Caco-2 (cell line): ENCODE results near the gene KIF1C. TPM values are rescaled to one million over a fixed set of nuclear protein-coding genes. Genes with fewer than 3 reads are reported as not detected.

Source experiments
- BruUV-seq: library from RNA; stranded (reverse); fragments of 400-500 nt; replicated peaks from 2 replicates; lab custom pipeline; 2021; lab: Mats Ljungman, UMichigan
- CTCF ChIA-PET: fragments of 300-600 bp; sonication (Branson Sonifier 250); formaldehyde crosslinking; loops from one replicate; lab custom pipeline; 2022; ENCODE audit warnings: antibody characterized with exemption; lab: Charles Lee
- POLR2A ChIA-PET: fragments of 300-600 bp; sonication (Branson Sonifier 250); formaldehyde crosslinking; loops from one replicate; lab custom pipeline; 2022; ENCODE audit warnings: antibody characterized with exemption; lab: Charles Lee
- DNase-seq, 2 experiments: peaks; one replicate each; pipeline versions ENCODE4 v3.0.0 to v3.0.0-alpha.2; 2020 to 2022
- H3K27me3 ChIP-seq: replicated peaks from 2 replicates; pipeline ENCODE4 v1.6.0; 2011; ENCODE audit warnings: low read length; ENCODE audit not compliant: control insufficient read depth, insufficient read depth
- H3K36me3 ChIP-seq: 2 replicates; pipeline ENCODE4 v1.5.1; 2011; ENCODE audit warnings: low read length; ENCODE audit not compliant: control insufficient read depth, insufficient read depth
- H3K4me1 ChIP-seq: fragments of 250-450 bp; sonication (Bioruptor Pico); 2 replicates; pipeline ENCODE4 v1.5.1; 2020; ENCODE audit warnings: mild to moderate bottlenecking
- H3K4me3 ChIP-seq: 2 replicates; pipeline ENCODE4 v1.5.1; 2011; ENCODE audit warnings: low read depth, mild to moderate bottlenecking, control low read depth, low read length
- H3K9me3 ChIP-seq: fragments of 250-450 bp; sonication (Bioruptor Pico); 2 replicates; pipeline ENCODE4 v1.5.1; 2020; ENCODE audit warnings: mild to moderate bottlenecking, moderate library complexity
- H3K27ac Mint-ChIP-seq: one replicate; pipeline ENCODE4 v1.8.0; 2022; ENCODE audit warnings: mixed read lengths; ENCODE audit not compliant: unreplicated experiment
- H3K27me3 Mint-ChIP-seq: one replicate; pipeline ENCODE4 v1.8.0; 2022; ENCODE audit warnings: mixed read lengths; ENCODE audit not compliant: insufficient read depth, unreplicated experiment
- H3K36me3 Mint-ChIP-seq: one replicate; pipeline ENCODE4 v1.8.0; 2022; ENCODE audit warnings: mild to moderate bottlenecking, mixed read lengths; ENCODE audit not compliant: insufficient read depth, unreplicated experiment
- H3K4me1 Mint-ChIP-seq: one replicate; pipeline ENCODE4 v1.8.0; 2022; ENCODE audit warnings: low read depth, mixed read lengths; ENCODE audit not compliant: unreplicated experiment
- H3K4me3 Mint-ChIP-seq: one replicate; pipeline ENCODE4 v1.8.0; 2022; ENCODE audit warnings: mild to moderate bottlenecking, moderate library complexity, mixed read lengths; ENCODE audit not compliant: unreplicated experiment
- H3K9me3 Mint-ChIP-seq: one replicate; pipeline ENCODE4 v1.8.0; 2022; ENCODE audit warnings: mixed read lengths; ENCODE audit not compliant: unreplicated experiment
- intact Hi-C: fragments of 100-400 bp; cut with micrococcal nuclease; formaldehyde crosslinking; loops from one replicate; pipeline ENCODE4 v1.10.0; 2022; ENCODE audit not compliant: unreplicated experiment
- total RNA-seq: library from RNA; stranded (reverse); gene quantifications from 2 replicates; pipeline ENCODE4 v1.2.3, GENCODE V29; 2022
- TF ChIP-seq, protein P1 (sequence below), 2 experiments: fragments of 200-600 bp in 1 of 2; IDR thresholded peaks; 1 replicate in 1 of 2; 2 replicates in 1 of 2; pipeline versions ENCODE4 v1.5.1 to v1.8.0; 2011 to 2022; ENCODE audit warnings: antibody characterized with exemption in 1 of 2, control low read depth in 1 of 2, inconsistent platforms in 1 of 2, low read depth in 1 of 2, low read length in 1 of 2, mild to moderate bottlenecking in 1 of 2, moderate library complexity in 1 of 2; ENCODE audit not compliant: insufficient read depth in 1 of 2, severe bottlenecking in 1 of 2, unreplicated experiment in 1 of 2

KIF1C gene
- total RNA-seq, 1 experiment from 2014 or later = 87.5 TPM

- peak in 1 of 2 experiments; percentile 22 for DNase-seq
- TF ChIP-seq, protein P1, sequence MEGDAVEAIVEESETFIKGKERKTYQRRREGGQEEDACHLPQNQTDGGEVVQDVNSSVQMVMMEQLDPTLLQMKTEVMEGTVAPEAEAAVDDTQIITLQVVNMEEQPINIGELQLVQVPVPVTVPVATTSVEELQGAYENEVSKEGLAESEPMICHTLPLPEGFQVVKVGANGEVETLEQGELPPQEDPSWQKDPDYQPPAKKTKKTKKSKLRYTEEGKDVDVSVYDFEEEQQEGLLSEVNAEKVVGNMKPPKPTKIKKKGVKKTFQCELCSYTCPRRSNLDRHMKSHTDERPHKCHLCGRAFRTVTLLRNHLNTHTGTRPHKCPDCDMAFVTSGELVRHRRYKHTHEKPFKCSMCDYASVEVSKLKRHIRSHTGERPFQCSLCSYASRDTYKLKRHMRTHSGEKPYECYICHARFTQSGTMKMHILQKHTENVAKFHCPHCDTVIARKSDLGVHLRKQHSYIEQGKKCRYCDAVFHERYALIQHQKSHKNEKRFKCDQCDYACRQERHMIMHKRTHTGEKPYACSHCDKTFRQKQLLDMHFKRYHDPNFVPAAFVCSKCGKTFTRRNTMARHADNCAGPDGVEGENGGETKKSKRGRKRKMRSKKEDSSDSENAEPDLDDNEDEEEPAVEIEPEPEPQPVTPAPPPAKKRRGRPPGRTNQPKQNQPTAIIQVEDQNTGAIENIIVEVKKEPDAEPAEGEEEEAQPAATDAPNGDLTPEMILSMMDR (IDR thresholded peaks at IDR 0.05; ENCODE audit: insufficient read depth in 1 of 2, low read depth in 1 of 2, low read length in 1 of 2, severe bottlenecking in 1 of 2, unreplicated experiment in 1 of 2) = no peak
- Mint-ChIP-seq H3K27ac (no peak overlapping the region), H3K4me3 (no peak overlapping the region), H3K27me3 (no peaks in the 10 kb centered on the region), H3K9me3 (no peaks in the 10 kb centered on the region), H3K36me3 (peaks cover 28% of the 10 kb centered on the region), H3K4me1 (no peaks in the 10 kb centered on the region)
- TSS peak; percentile 27 for BruUV-seq
- Histone ChIP-seq H3K9me3 (no peaks in the 10 kb centered on the region), H3K4me3 (peak overlapping the region; percentile 62), H3K36me3 (no peaks in the 10 kb centered on the region), H3K27me3 (no peaks in the 10 kb centered on the region), H3K4me1 (peaks cover 4% of the 10 kb centered on the region; the same call in 1 of the 2 replicates)
- ChIA-PET CTCF (no interaction called here), POLR2A (interaction anchor here (0.9 to 3.0 kb wide), 3 partner anchors 29 kb away, joined by 4 to 54 read pairs (median 4); partner anchors contain the start of genes KIF1C, RNF167 and SLC25A11)
- intact Hi-C loops = no loop called here
Measured at GRCh38 chr17:4968486-4969046, 29.2 kb upstream of the KIF1C start.

DNA sequence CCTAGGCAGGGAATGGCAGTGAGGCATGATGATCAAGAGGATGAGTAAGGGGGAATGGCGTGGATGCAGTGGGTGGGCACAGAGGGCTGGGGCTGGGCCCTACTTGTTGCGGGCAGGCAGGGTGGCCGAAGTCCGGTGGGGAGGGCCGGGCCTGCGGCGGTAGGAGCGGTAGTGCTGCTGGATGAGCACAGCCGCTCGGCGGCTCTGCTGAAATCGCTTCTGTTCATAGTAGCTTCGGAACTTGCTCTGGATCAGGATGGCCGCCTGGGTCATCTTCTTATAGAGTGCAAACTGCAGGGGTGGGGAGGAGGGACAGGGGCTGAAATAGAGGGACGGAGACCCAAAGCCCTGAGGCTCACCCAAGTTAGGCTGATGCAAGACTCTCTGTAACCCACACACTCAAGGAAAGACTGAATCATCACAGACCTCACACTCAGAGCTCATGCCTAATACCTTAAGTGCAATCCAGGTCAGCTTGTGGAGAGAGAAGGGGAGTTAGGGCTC lies 28.7 kb upstream of the KIF1C start:
- BruUV-seq = no TSS peak
- intact Hi-C loops = no loop called here
- no peak overlapping the region for H3K27ac Mint-ChIP-seq
- H3K36me3 Mint-ChIP-seq = peaks cover 28% of the 10 kb centered on the region
- no peaks in the 10 kb centered on the region for H3K9me3 ChIP-seq
- H3K4me3 Mint-ChIP-seq = no peak overlapping the region
- H3K27me3 Mint-ChIP-seq = no peaks in the 10 kb centered on the region
- DNase-seq = peak in 1 of 2 experiments; percentile 43
- ChIA-PET CTCF (no interaction called here), POLR2A (interaction anchor here (0.9 to 1.7 kb wide), 2 partner anchors 29 kb away, joined by 4 read pairs; partner anchors contain the start of genes KIF1C, RNF167 and SLC25A11)
- peak overlapping the region; percentile 62 for H3K4me3 ChIP-seq
- H3K4me1 ChIP-seq = peaks cover 4% of the 10 kb centered on the region; the same call in 1 of the 2 replicates
- H3K36me3 ChIP-seq = no peaks in the 10 kb centered on the region
- H3K9me3 Mint-ChIP-seq = no peaks in the 10 kb centered on the region
- TF ChIP-seq, protein P1 (IDR thresholded peaks at IDR 0.05; ENCODE audit: insufficient read depth in 1 of 2, low read depth in 1 of 2, low read length in 1 of 2, severe bottlenecking in 1 of 2, unreplicated experiment in 1 of 2) = no peak
- no peaks in the 10 kb centered on the region for H3K27me3 ChIP-seq
- H3K4me1 Mint-ChIP-seq = no peaks in the 10 kb centered on the region

DNA sequence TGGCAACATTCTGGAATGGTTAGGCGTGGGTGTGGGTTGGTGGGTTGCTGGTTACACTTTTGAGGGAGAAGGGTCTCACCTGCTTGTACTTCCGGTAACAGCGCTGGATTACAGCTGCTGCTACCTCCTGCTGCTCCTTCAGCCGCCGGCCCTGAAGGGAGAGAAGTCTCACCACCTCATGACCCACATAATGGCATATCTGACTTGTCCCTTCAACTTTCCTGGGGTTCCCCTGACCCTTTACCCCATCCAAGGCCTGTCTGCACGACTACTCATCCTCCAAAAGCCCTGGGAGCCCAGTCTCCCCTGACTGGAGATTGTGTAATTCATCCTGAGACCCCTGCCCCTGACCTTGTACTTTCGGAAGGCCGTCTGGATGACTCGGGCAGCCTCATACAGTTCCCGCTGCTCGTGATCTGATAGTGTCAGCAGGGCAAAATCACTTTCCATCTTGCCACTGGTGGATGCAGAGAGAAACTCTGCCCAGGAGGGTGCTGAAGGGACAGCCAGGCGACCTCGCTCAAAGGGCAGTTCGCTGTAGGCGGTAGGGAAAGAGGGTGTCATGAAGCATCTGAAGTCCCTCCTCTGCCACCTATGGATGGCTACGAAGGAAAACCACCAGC lies 28.1 kb upstream of the KIF1C start:
- Histone ChIP-seq H3K36me3 (no peaks in the 10 kb centered on the region), H3K9me3 (no peaks in the 10 kb centered on the region), H3K27me3 (no peaks in the 10 kb centered on the region), H3K4me3 (peak overlapping the region; percentile 62), H3K4me1 (peaks cover 4% of the 10 kb centered on the region; the same call in 1 of the 2 replicates)
- TF ChIP-seq, protein P1 (IDR thresholded peaks at IDR 0.05; ENCODE audit: insufficient read depth in 1 of 2, low read depth in 1 of 2, low read length in 1 of 2, severe bottlenecking in 1 of 2, unreplicated experiment in 1 of 2) = no peak
- CTCF ChIA-PET = no interaction called here
- DNase-seq = peak in 1 of 2 experiments; percentile 12
- H3K4me3 Mint-ChIP-seq = no peak overlapping the region
- POLR2A ChIA-PET = interaction anchor here (1.7 kb wide), 1 partner anchor 30 kb away, joined by 4 read pairs; the partner anchor contains the start of genes RNF167 and SLC25A11
- BruUV-seq = no TSS peak
- no peaks in the 10 kb centered on the region for H3K27me3 Mint-ChIP-seq
- intact Hi-C loops = no loop called here
- H3K9me3 Mint-ChIP-seq = no peaks in the 10 kb centered on the region
- no peaks in the 10 kb centered on the region for H3K4me1 Mint-ChIP-seq
- peaks cover 31% of the 10 kb centered on the region for H3K36me3 Mint-ChIP-seq
- H3K27ac Mint-ChIP-seq = no peak overlapping the region
